ENCODE measurements around the gene NUP210L.
A peak's percentile ranks its signal among the peaks of the same experiment; 100 is the strongest.

DNA sequence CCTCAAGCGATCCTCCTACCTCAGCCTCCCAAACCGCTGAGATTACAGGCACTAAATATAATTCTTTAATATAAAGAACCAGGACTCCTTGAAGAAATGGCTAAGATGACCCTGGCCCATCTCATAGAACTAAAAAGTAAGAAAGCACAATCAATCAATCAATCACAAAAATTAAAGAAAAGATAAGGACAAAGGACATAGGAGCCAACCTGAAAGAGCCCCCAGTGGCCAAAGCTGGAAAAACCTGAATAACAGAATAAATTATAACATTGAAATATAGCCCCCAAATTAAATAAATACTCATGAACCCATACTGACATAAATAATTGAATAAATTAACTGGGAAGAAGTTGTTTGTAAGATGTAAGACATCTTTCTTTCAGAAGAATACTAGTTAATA is 8.9 kb downstream of the NUP210L start:
- no peak for TF ChIP-seq POLR2A (IDR thresholded peaks at IDR 0.05; ENCODE audit: borderline replicate concordance, extremely low read depth, insufficient read depth, insufficient read length)
- TF ChIP-seq, protein P1, sequence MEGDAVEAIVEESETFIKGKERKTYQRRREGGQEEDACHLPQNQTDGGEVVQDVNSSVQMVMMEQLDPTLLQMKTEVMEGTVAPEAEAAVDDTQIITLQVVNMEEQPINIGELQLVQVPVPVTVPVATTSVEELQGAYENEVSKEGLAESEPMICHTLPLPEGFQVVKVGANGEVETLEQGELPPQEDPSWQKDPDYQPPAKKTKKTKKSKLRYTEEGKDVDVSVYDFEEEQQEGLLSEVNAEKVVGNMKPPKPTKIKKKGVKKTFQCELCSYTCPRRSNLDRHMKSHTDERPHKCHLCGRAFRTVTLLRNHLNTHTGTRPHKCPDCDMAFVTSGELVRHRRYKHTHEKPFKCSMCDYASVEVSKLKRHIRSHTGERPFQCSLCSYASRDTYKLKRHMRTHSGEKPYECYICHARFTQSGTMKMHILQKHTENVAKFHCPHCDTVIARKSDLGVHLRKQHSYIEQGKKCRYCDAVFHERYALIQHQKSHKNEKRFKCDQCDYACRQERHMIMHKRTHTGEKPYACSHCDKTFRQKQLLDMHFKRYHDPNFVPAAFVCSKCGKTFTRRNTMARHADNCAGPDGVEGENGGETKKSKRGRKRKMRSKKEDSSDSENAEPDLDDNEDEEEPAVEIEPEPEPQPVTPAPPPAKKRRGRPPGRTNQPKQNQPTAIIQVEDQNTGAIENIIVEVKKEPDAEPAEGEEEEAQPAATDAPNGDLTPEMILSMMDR (IDR thresholded peaks at IDR 0.05 in 2 of 3, conservative IDR thresholded peaks at IDR 0.05 in 1 of 3; ENCODE audit: borderline replicate concordance in 1 of 3, insufficient read depth in 1 of 3, low read depth in 2 of 3, low read length in 2 of 3), result peak in 2 of 3 experiments; percentile 51 to 69; a peak in 4 of 6 replicates
